DOHH2 (cell line): ENCODE results near the gene USF2.
A peak's percentile ranks its signal among the peaks of the same experiment; 100 is the strongest.

Source experiments
- CTCF ChIP-seq: fragments of 200-600 bp; sonication (generic); IDR thresholded peaks from one replicate; pipeline ENCODE4 v1.5.1; 2014; ENCODE audit warnings: antibody characterized with exemption, mild to moderate bottlenecking, low read depth, low read length; ENCODE audit not compliant: poor library complexity, severe bottlenecking
- EZH2phosphoT487 ChIP-seq: fragments of 200-600 bp; sonication (generic); IDR thresholded peaks from 2 replicates; pipeline ENCODE4 v1.6.1; 2017; ENCODE audit warnings: borderline replicate concordance, mild to moderate bottlenecking, antibody characterized with exemption, low read length, moderate library complexity, mixed read lengths

GRCh38 chr19:35248310-35249145, 20.2 kb upstream of the USF2 start, which contains the start of gene LSR:
- TF ChIP-seq CTCF (peak; percentile 23), EZH2phosphoT487 (no peak)
